Left ventricle myocardium superior (tissue), 1 donor: ENCODE measurements around the gene DACH1. TPM values are rescaled to one million over a fixed set of nuclear protein-coding genes. Genes with fewer than 3 reads are reported as not detected.
A peak's percentile ranks its signal among the peaks of the same experiment; 100 is the strongest.

Experiments used
- ATAC-seq: fragments of 200-7000 bp; cut with Tn5 transposase; one replicate; pipeline ENCODE4 v1.9.1; 2020; ENCODE audit warnings: mild to moderate bottlenecking, moderate library complexity
- DNase-seq: peaks from one replicate; pipeline ENCODE4 v3.0.0-alpha.2; 2020
- intact Hi-C: fragments of 100-400 bp; cut with micrococcal nuclease; formaldehyde crosslinking; loops from one replicate; pipeline ENCODE4 v1.11.0; 2022
- total RNA-seq: library from RNA; stranded (reverse); fragmentation: NEBNext Ultra II Directional; extraction: Animal tissue kit (Norgen Biotek cat#: 25700); gene quantifications from one replicate; pipeline ENCODE4 v1.2.1, GENCODE V29; 2021
- donor health status: DM: no; HTN: yes; CAD: no; lungs with severe emphysema.

The DACH1 gene
- total RNA-seq, 1 donor from 2014 or later = 3.5 TPM

DNA sequence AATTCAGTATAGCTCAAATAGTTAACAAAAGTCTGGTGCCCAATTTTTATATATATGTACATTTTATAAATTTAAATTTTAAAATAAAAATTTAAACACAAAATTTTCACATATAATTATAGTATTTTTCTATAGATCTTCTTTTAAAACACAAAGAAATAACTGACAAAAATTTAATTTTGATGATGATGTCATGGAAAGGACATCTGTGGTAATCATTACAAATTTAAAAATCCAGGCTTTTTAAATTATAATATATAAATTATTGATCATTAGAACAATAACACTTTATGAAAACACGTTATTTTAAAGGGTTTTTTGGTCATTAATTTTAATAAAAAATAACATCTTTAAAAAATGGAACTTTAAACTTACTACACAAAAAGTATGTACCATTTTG, 381.1 kb downstream of the DACH1 start:
- DNase-seq (no peak), ATAC-seq (no peak)
- intact Hi-C loops = no loop called here

DNA sequence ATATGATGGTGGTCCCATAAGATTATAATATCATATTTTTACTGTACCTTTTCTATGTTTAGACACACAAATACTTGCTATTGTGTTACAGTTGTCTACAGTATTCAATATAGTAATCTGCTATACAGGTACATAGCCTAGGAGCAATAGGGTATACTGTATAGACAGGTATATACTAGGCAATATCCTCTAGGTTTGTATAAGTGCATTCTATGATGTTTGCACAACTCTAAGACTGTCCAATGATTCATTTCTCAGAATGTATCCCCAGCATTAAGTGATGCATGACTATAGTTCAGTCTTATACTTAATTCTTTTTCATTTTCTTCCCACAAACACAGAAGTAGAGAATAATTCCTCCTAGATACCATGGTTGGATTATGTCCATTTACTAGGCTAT, 383.3 kb downstream of the DACH1 start:
- intact Hi-C loops = no loop called here
- no peak for ATAC-seq
- DNase-seq = no peak

DNA sequence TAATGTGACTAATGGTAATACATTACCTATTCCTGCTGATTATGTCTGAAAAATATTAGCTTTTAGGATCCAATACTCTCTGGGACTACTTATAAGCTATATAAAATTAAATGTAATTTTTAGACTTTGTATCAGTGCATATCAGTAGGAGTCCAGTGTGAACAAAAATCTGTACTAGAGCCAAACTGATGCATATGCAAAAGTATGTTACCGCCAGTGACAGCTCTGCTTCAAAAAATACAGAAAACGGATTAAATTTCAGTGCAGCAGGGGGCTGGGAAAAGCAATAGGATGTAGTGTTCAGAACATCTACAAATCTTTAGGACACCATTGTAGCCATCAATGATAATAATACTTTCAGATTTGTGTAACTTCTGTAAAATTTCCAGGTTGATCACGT, 385.5 kb downstream of the DACH1 start:
- ATAC-seq = no peak
- intact Hi-C loops = no loop called here
- no peak for DNase-seq

DNA sequence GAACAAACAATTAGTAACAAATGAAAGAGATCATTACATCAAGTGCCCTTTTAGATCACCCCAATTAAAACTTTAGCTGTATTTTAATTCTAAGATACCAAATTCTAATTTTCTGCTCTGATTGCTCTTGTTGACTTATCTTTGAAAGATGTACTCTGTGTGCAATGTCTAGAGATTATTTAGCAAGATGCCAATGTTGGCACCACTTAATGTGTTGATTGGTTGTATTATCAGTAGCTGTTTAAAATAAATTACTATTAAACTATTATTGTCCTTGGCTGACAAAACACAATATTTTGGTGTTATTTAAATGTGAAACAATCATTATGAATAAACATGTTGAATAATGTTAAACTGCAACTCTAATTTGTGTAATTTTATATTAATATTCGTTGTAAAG, 386.0 kb downstream of the DACH1 start:
- no peak for DNase-seq
- ATAC-seq = no peak
- intact Hi-C loops = no loop called here

DNA sequence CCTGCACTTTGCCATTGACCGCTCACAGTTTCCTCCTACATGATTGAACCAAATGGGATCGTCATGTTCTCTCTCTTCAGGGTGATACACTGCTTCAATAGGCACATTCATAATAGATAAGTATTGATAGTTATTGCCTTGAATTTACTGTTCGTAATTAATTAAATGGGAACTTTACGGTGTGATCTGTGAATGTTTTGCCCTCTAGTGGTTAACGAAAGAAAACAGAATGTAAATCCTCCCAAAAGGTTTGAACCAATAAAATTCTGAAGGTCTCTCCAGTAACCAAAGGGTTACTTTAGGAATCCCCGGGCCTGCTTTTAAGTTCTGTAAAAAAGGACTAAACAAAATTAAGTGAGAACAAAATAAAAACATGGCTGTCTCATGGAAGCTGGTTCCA, 389.3 kb downstream of the DACH1 start:
- ATAC-seq (no peak), DNase-seq (no peak)
- intact Hi-C loops = no loop called here

DNA sequence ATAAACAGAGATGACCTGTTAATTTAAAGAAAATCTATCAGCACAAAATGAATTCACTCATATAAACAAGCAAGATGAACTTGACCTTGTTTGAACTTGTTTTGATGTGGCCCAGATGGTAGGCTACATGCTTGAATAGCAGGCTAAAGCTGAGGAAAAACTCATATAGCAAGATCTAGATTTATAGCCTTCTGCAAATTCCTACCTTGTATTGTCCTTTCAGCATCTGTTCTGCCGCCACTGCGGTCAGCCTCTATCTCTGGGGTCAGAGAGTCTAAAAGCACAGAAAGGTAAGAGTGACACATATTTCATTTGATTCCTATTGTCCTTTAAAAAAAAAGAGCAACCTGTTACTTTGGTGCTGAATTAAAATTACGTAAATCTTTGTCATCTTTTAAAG, 392.1 kb downstream of the DACH1 start:
- ATAC-seq (no peak), DNase-seq (no peak)
- intact Hi-C loops = no loop called here

DNA sequence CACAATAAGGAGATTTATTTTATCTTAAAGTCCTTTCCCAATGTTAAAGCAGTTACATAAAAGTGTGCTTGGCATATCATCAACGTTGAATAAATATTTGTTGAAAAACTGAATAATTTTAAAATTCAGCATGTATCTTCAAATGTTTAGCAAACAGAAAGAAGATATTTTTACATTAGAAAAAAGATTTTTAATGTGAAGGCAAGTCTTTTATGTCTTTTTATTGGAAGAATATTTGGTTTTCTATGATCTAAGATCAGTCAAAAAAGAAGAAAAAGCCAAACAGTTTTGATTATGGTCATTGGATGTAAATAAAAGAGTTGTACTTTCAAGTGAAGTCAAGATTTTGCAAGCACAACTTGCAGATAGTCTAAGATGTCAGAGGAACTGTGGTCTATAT, 397.4 kb downstream of the DACH1 start:
- intact Hi-C loops = no loop called here
- no peak for ATAC-seq
- no peak for DNase-seq

DNA sequence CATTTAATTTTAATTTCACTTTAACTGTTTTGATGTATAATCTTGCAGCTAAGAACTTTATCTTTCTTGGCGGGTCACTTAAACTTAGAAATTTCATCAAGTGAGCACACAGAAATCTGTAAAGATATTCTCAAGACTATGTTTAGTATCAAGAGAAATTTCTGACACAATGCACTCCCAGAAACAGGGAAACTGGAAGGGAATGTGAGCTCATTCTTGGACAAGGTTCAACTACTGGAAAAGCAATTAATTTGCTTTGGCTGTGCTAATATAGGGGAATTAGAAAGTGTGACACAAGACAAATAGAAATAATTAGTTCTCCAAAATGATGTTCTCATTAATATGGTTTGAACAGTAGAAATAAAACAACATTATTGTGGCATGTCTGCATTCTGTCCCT, 402.3 kb downstream of the DACH1 start:
- DNase-seq = no peak
- intact Hi-C loops = no loop called here
- ATAC-seq = peak; percentile 45

DNA sequence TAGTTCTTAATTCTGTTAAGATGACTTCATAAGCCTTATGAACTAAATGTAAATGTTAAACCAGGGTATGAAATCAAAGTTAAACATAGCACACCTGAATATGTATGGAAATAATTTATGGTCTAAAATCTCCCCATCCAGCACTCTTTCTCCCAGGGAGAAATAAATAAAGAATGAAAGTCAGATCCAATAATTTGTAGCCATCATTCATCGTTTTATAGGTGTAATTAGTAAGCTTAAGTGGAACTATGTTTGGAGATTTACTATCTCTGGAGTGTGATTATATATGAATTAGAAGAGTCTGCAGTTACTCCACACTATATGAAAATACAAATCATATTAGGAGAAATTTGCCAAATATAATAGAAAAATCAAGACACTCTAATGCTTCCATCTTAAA, 405.1 kb downstream of the DACH1 start:
- intact Hi-C loops = no loop called here
- DNase-seq = no peak
- ATAC-seq = no peak

DNA sequence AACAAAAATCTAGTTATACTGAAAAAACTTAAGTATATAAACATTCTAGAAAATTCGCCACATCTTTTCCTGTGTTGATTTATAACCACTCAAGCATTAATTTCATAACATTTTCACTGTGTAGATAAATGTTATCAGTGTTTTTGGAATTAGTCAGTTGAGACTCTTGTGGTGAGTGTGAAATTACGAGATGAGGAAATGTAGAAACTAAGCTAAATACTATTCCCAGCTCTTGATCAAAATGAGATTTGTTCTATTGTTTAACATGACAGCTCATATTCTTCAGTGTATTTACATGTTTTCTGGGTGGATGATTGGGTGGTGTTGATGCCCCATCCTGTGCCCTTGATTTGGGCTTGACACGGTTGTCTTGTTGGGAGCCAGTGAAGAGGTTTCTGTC, 406.8 kb downstream of the DACH1 start:
- intact Hi-C loops = no loop called here
- ATAC-seq (no peak), DNase-seq (no peak)

DNA sequence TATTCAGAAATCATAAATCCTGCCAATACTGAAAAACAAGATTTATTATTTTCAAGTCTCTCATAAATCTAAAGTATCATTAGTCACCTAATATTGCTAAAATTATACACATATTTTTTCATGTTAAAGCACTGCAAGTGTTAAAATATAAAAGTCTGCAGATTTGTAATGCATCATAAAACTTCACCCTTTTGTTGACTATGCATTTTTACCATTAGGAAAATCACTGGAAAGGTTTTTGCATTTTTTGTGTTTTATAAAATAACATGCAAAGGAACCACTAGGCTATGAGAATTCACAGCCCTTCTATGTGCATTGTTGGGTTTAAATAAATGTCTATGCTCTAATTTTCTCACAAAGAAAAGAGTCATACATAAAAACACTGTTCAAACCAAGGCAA, 407.3 kb downstream of the DACH1 start:
- intact Hi-C loops = no loop called here
- no peak for DNase-seq
- no peak for ATAC-seq

DNA sequence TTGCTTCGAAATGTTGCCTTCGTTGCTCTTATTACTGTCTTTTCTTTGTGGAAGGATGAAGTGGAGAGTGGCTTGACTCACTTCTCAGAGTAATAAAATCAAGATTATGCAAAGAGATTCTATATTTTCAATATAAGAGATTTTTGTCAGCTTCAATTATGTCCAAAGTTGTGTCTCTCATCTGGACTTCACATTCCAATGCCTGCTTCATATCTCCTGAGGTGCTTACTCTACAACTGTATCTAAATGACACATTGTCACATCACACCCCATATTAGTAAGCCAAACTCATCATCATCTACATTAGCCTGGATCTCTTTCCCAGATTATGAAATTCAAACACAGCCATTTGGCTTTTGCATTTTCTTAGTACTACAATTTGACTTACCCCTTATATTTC, 409.4 kb downstream of the DACH1 start:
- intact Hi-C loops = no loop called here
- no peak for ATAC-seq
- DNase-seq = no peak

DNA sequence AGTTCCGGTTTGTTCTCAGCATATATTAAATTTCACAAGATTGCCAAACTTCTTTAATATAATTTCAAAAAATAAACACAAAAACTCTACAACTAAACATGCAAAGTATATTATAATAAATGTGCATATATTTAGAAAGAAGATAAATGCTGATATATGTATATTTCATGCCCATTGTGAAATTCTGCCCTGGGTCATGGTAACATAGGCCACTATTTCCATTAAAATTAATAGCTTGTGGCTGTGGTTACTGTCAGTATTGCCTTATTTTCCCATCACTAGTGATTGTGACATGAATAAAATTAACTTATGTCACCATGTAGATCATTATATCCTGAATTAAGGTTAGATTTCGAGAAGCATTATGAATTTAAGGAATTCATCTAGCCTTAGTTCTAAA, 410.9 kb downstream of the DACH1 start:
- intact Hi-C loops = no loop called here
- ATAC-seq = no peak

DNA sequence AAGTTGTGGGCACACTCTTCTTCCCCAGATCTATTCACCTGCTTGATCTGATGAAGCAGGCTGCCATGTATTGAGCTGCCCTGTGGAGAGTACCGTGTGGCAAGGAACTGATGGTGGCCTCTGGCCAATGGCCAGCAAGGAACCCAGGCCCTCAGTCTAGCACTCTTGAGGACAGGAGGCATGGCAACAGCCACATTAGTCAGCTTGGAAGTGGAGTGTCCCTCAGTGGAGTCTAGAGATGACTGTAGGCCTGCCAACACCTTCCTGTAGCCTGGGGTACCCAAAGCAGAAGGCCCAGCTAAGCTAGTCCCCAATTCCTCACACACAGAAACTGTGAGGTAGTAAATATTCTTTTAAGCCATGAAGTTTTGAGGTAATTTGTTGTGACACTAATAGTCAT, 412.5 kb downstream of the DACH1 start:
- ATAC-seq = no peak
- intact Hi-C loops = no loop called here
- no peak for DNase-seq

More for the DNA sequence above, 410.9 kb downstream of the DACH1 start:
- DNase-seq = no peak

DNA sequence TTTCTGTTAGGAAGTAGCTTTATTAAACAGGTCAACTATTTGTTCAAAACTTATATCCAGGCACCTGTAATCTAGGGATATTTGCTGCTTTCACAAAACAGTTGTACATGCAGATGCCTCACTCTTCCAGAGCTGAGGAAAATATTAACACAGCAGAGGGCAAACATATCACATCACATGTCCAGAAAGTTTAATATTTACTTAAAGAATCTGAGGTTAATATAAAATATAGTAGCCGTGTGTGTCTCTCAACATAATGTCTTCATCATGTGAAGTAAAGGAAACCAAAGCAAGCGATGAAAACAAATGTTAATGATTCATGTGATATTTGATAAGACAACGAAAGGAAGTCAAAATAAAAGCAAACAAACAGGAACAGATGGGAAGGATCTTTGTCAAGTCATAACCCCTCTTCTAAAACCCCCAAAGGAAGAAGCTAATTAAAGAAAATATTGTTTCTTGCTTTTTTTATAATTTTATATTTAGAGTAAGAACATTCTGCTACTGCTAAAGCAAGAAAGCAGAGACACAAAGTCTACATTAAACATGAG, 418.8 kb downstream of the DACH1 start:
- ATAC-seq (peak; percentile 28), DNase-seq (no peak)
- intact Hi-C loops = no loop called here

DNA sequence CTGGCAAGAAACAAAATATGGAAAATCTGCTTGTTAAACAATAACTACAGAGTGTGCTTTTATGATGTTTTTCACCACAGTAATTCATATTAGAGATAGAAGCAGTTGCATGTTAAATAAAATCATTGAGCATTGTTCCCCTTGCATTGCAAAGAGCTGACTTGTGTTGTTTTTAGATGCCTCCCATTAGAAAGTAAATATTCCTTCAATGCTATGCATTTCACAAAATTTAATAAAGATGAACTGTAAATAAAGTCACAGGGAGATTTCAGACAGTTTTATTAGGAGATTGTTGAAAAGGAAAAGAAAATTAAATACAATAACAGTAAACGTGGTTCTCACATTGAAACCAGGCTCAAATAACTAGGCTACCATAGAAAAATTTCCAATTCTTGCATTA, 429.3 kb downstream of the DACH1 start:
- intact Hi-C loops = no loop called here
- no peak for ATAC-seq
- no peak for DNase-seq

DNA sequence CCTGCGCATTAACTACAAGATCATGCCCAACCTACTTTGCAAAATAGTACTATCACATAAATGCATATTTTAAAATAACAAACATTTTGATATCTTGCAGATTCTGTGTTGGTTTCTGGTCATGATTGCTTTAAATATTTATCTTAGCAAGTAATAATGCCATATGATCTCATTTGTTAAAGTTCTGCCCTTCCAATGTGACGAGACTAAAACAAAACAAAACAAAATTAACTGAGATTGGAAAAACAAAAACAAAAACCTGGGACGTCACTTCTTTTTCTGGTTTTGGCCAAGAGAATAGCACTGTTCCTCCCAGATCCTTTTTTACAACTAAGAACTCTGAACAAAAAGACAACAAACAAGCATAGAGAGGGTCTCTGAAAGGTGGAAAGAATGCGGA, 436.3 kb downstream of the DACH1 start:
- DNase-seq (no peak), ATAC-seq (no peak)
- intact Hi-C loops = no loop called here

DNA sequence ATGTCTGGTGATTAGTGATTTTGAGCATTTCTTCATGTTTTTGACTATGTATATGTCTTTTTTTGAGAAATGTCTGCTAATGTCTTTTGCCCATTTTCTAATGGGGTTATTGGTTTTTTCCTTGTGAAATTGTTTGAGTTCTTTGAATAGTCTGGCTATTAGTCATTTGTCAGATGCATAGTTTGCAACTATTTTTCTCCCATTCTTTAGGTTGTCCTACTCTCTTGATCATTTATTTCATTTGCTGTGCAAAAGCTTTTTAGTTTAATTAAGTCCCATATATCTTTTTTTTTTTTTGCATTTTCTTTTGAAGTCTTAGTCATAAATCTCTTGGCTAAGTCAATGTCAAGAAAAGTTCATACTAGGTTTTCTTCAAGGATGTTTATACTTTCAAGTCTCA, 449.8 kb downstream of the DACH1 start:
- no peak for DNase-seq
- ATAC-seq = no peak
- intact Hi-C loops = no loop called here

DNA sequence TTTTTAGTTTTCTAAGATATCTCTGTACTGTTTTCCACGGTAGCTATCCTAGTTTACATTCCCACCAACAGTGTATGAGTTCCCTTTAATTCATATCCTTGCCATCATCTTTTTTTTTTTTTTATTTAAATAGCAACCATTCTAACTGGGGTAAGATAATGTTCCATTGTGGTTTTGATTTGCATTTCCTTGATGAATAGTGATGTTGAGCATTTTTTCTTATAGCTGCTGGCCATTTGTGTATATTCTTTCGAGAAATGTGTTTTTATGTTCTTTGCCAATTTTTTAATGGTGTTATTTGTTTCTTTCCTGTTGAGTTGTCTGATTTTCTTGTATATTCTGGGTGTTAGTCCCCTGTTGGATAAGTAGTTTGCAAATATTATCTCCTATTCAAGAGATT, 454.8 kb downstream of the DACH1 start:
- no peak for DNase-seq
- intact Hi-C loops = no loop called here
- no peak for ATAC-seq

DNA sequence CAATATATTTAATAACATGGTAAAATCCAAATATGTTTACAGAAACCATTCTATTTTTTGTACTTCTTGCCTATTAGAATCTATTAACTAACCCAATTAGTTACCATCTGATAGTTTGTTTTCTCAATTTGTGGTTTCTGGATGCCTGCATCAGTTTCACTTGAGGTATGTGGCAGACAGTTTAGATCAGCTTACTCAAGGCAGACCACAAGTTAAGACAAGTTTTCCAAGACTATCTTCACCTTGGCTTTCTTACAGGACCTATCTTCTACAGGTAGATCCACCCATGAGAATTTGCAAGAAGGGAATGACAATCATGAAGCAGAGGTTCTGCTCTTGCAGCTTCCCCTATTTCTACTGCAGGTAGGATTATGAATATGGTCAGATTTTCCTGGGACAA, 458.6 kb downstream of the DACH1 start:
- intact Hi-C loops = no loop called here
- no peak for ATAC-seq

DNA sequence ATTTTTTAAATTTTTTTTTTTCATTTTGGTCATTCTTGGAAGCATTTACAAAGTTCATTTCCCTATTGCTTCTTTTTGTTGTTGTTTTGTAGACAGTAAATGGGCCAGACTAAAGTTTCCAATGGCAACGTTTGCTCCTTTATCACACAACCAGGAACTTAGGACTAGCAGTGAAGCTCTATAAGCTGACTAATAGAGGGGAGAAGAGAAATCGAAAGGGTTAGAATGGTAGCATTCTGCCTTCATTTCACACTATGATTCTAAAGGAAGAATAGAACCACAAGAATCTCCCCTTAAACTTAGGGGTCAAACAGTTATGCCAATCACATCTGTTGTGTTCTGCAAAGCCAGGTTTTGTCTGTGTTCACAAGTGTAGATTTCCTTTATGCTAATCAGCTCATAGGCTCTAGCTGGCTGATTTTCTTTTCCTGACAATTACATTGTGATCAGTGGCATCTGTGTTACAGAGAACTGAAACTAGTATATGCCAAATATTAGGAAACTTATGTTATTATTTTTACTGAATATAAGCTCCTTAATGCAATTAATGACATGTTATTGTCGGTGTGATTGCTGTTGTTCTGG, 467.3 kb downstream of the DACH1 start:
- DNase-seq (no peak), ATAC-seq (no peak)
- intact Hi-C loops = no loop called here

More for the DNA sequence above, 458.6 kb downstream of the DACH1 start:
- DNase-seq = no peak

DNA sequence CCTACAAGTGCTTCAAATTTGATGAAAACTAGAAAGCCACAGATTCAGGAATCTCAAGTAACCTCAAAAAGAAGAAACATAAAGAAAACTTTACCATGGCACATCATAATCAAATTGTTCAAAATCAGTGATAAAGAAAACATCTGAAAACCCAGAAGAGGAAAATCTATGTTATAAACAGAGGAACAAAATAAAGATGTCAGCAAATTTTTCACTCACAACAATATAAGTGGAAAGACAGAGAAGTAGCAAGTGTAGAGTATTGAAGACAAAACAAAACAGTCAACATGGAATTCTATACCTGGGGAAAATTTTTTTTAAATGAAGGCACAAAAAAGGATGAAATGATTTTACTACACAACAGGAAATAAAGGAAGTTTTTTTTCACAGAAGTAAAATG, 470.9 kb downstream of the DACH1 start:
- DNase-seq (no peak), ATAC-seq (no peak)
- intact Hi-C loops = no loop called here
